Liver (tissue), 3 donors: ENCODE data around the gene CEP68.

Experiments used
- CTCF ChIP-seq: fragments of 150-350 bp; IDR thresholded peaks from 2 replicates; pipeline ENCODE4 v1.5.1; 2017; ENCODE audit warnings: improper control_type of control experiment, low read depth, low read length; ENCODE audit not compliant: missing input control
- EGR1 ChIP-seq, 2 donors: IDR thresholded peaks; 2 replicates each; pipeline ENCODE4 v1.6.1; 2016 to 2018; ENCODE audit warnings: antibody characterized with exemption in 2 of 2, low read depth in 2 of 2
- FOXA1 ChIP-seq: IDR thresholded peaks from 2 replicates; pipeline ENCODE4 v1.6.1; 2016; ENCODE audit warnings: antibody characterized with exemption
- FOXA2 ChIP-seq: IDR thresholded peaks from 2 replicates; pipeline ENCODE4 v1.6.1; 2016; ENCODE audit warnings: antibody characterized with exemption
- GABPA ChIP-seq, 2 donors: IDR thresholded peaks in 1 of 2; conservative IDR thresholded peaks in 1 of 2; 2 replicates each; pipeline ENCODE4 v1.6.1; 2016; ENCODE audit warnings: antibody characterized with exemption in 2 of 2, mild to moderate bottlenecking in 1 of 2, moderate library complexity in 1 of 2
- MAX ChIP-seq: IDR thresholded peaks from 2 replicates; pipeline ENCODE4 v1.6.1; 2016; ENCODE audit warnings: antibody characterized with exemption
- RAD21 ChIP-seq, 2 donors: IDR thresholded peaks; 2 replicates each; pipeline ENCODE4 v1.6.1; 2016; ENCODE audit warnings: antibody characterized with exemption in 2 of 2, mild to moderate bottlenecking in 2 of 2
- REST ChIP-seq: IDR thresholded peaks from 2 replicates; pipeline ENCODE4 v1.6.1; 2016; ENCODE audit warnings: antibody characterized with exemption, mild to moderate bottlenecking
- SP1 ChIP-seq: IDR thresholded peaks from 2 replicates; pipeline ENCODE4 v1.6.1; 2018; ENCODE audit warnings: antibody characterized with exemption, mild to moderate bottlenecking
- TAF1 ChIP-seq: conservative IDR thresholded peaks from 2 replicates; pipeline ENCODE4 v1.6.1; 2016; ENCODE audit warnings: antibody characterized with exemption, mild to moderate bottlenecking
- YY1 ChIP-seq: IDR thresholded peaks from 2 replicates; pipeline ENCODE4 v1.6.1; 2016; ENCODE audit warnings: antibody characterized with exemption, mild to moderate bottlenecking
- ZBTB33 ChIP-seq: IDR thresholded peaks from 2 replicates; pipeline ENCODE4 v1.6.1; 2016; ENCODE audit warnings: antibody characterized with exemption
- donor health status: healthy.
- donor health status: healthy.

GRCh38 chr2:65027616-65028244 lies 28.5 kb upstream of the CEP68 start:
- no peak for TF ChIP-seq MAX
- TF ChIP-seq REST: no peak
- TF ChIP-seq FOXA2: no peak
- TF ChIP-seq ZBTB33: no peak
- no peak for TF ChIP-seq CTCF
- TF ChIP-seq GABPA (IDR thresholded peaks at IDR 0.05 in 1 of 2, conservative IDR thresholded peaks at IDR 0.05 in 1 of 2): no peak
- TF ChIP-seq YY1: no peak
- TF ChIP-seq FOXA1: no peak
- TF ChIP-seq SP1: no peak
- no peak for TF ChIP-seq EGR1 (IDR thresholded peaks at IDR 0.05; ENCODE audit: low read depth in 2 of 2)
- TF ChIP-seq RAD21 (IDR thresholded peaks at IDR 0.05): no peak
- no peak for TF ChIP-seq TAF1
